ENCODE results near the gene RHBDL3. TPM values are rescaled to one million over a fixed set of nuclear protein-coding genes. Genes with fewer than 3 reads are reported as not detected.

Gene RHBDL3
- total RNA-seq, 4 donors from 2014 or later: 0.31 to 1.1 (median 0.37) TPM; not detected in 1

- TF ChIP-seq CTCF (IDR thresholded peaks at IDR 0.05): no peak
- ATAC-seq (ENCODE audit: low FRiP score) (no peak), DNase-seq (ENCODE audit: low spot score) (no peak)
Observed at GRCh38 chr17:32298721-32299579, 33.3 kb downstream of the RHBDL3 start.

GRCh38 chr17:32299580-32300164 is 34.0 kb downstream of the RHBDL3 start:
- ATAC-seq (ENCODE audit: low FRiP score): no peak
- no peak for TF ChIP-seq CTCF (IDR thresholded peaks at IDR 0.05)
- DNase-seq (ENCODE audit: low spot score): no peak

GRCh38 chr17:32302037-32302436 is 36.4 kb downstream of the RHBDL3 start:
- DNase-seq (ENCODE audit: low spot score): no peak
- no peak for ATAC-seq (ENCODE audit: low FRiP score)
- no peak for TF ChIP-seq CTCF (IDR thresholded peaks at IDR 0.05)

GRCh38 chr17:32302860-32303649 is 37.4 kb downstream of the RHBDL3 start:
- TF ChIP-seq CTCF (IDR thresholded peaks at IDR 0.05): no peak
- ATAC-seq (ENCODE audit: low FRiP score): no peak

GRCh38 chr17:32303781-32304288 is 38.2 kb downstream of the RHBDL3 start:
- no peak for ATAC-seq (ENCODE audit: low FRiP score)
- TF ChIP-seq CTCF (IDR thresholded peaks at IDR 0.05): no peak
- no peak for DNase-seq (ENCODE audit: low spot score)

More at GRCh38 chr17:32302860-32303649, 37.4 kb downstream of the RHBDL3 start:
- DNase-seq (ENCODE audit: low spot score): no peak

GRCh38 chr17:32305049-32305448 is 39.4 kb downstream of the RHBDL3 start:
- DNase-seq (ENCODE audit: low spot score) (no peak), ATAC-seq (ENCODE audit: low FRiP score) (no peak)
- no peak for TF ChIP-seq CTCF (IDR thresholded peaks at IDR 0.05)
